C4-2B (cell line): Measurements from ENCODE around the gene SORCS1.

Source experiments
- H3K27ac ChIP-seq: fragments of 450-650 bp; 2 replicates; pipeline ENCODE4 v1.5.1; 2017
- ZFX ChIP-seq: fragments of 450-650 bp; IDR thresholded peaks from 2 replicates; pipeline ENCODE4 v1.6.1; 2017
- TF ChIP-seq, protein P1 (sequence below): fragments of 450-650 bp; conservative IDR thresholded peaks from 2 replicates; pipeline ENCODE4 v1.5.1; 2017; ENCODE audit warnings: mild to moderate bottlenecking

SORCS1 gene

GRCh38 chr10:106958589-106959361 lies 205.7 kb downstream of the SORCS1 start:
- H3K27ac ChIP-seq: no peak overlapping the region
- TF ChIP-seq ZFX: no peak
- TF ChIP-seq, protein P1, sequence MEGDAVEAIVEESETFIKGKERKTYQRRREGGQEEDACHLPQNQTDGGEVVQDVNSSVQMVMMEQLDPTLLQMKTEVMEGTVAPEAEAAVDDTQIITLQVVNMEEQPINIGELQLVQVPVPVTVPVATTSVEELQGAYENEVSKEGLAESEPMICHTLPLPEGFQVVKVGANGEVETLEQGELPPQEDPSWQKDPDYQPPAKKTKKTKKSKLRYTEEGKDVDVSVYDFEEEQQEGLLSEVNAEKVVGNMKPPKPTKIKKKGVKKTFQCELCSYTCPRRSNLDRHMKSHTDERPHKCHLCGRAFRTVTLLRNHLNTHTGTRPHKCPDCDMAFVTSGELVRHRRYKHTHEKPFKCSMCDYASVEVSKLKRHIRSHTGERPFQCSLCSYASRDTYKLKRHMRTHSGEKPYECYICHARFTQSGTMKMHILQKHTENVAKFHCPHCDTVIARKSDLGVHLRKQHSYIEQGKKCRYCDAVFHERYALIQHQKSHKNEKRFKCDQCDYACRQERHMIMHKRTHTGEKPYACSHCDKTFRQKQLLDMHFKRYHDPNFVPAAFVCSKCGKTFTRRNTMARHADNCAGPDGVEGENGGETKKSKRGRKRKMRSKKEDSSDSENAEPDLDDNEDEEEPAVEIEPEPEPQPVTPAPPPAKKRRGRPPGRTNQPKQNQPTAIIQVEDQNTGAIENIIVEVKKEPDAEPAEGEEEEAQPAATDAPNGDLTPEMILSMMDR: no peak

- no peak for TF ChIP-seq ZFX
- TF ChIP-seq, protein P1: no peak
- H3K27ac ChIP-seq: no peak overlapping the region
Observed at GRCh38 chr10:106957823-106958588, 206.5 kb downstream of the SORCS1 start.

DNA sequence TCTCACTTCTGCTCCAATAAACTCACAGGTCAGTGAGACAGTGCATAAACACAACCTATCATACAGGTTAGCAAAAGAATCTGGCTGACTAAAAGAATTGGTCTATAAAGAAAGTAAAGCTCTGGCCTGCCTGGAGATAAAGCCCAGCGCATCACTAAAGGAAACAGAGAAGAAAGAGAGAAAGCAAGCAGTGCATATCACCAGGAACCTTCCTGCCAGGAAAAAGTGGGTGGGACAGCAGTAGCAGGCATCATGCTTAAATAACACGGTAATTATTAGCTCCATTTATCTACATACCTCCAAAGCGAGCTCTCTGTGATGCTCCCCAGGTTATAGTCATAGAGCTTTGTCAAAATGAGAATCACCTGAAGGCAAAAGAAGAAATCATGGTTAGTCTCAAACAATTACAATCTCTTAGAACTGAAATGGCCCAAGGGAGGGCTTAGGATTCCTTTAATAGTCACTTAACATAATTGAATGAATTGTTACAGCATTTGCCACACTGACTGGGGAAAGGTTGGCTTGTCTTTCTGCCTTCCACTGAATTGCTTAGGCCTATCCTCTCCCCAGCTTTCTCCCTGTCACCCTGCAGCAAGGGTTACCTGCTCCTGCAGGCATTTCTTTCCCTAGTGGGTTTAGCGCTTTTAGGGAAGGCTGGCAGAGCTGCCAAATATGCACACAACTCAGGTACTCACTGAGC lies 208.1 kb downstream of the SORCS1 start:
- TF ChIP-seq, protein P1: no peak
- no peak for TF ChIP-seq ZFX

DNA sequence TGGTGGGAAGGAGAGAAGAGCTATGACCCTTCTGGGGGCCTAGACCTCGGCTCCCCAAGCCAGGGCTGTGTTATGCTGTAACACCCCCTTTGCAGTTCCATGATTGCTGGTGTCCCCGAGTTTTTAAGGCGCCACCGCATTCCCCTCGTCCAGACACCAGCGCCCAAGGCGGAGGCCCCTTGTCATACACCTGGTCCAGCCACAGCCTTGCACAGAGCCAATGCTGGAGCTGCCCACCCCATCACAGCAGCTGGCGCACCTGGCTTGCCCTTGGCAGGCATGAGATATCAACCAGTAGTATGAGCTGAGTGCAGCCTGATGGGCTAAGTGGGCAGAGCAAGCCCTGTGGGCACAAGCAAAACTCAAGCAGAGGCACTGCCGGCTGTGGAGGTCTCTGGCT lies 209.4 kb downstream of the SORCS1 start:
- TF ChIP-seq, protein P1: no peak
- no peak for TF ChIP-seq ZFX
- H3K27ac ChIP-seq: no peak overlapping the region

More for the DNA sequence above, 208.1 kb downstream of the SORCS1 start:
- H3K27ac ChIP-seq: no peak overlapping the region

DNA sequence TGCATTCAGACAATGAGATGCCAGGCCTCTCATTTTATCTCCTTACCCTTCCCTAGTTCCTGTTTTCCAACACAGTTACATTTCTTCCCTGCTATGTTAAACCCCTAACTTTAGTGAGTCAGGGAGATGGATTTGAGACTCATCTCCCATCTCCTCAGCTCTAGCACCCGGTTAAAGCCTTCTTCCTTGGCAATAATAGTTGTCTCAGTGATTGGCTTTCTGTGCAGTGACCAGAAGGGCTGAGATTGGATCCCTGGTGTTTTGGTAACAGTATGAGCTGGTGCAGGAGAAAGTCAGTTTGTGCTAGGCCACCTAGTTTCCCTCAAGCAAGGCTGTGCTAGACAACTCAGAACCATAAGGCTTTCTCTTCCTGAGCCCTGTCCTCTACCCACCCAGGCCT lies 212.5 kb downstream of the SORCS1 start:
- no peak overlapping the region for H3K27ac ChIP-seq
- TF ChIP-seq, protein P1: no peak
- TF ChIP-seq ZFX: no peak

- H3K27ac ChIP-seq: no peak overlapping the region
- TF ChIP-seq, protein P1: no peak
- no peak for TF ChIP-seq ZFX
Observed at GRCh38 chr10:106949680-106950478, 214.6 kb downstream of the SORCS1 start.
